ENCODE measurements around the gene DPP9. TPM values are rescaled to one million over a fixed set of nuclear protein-coding genes. Genes with fewer than 3 reads are reported as not detected.

Gene DPP9
- total and polyA plus RNA-seq, 2 of the 8 experiments (the other 6 are each of a cell fraction or from before 2014, with no cell fraction given) = 11.6 to 40.7 TPM

DNA sequence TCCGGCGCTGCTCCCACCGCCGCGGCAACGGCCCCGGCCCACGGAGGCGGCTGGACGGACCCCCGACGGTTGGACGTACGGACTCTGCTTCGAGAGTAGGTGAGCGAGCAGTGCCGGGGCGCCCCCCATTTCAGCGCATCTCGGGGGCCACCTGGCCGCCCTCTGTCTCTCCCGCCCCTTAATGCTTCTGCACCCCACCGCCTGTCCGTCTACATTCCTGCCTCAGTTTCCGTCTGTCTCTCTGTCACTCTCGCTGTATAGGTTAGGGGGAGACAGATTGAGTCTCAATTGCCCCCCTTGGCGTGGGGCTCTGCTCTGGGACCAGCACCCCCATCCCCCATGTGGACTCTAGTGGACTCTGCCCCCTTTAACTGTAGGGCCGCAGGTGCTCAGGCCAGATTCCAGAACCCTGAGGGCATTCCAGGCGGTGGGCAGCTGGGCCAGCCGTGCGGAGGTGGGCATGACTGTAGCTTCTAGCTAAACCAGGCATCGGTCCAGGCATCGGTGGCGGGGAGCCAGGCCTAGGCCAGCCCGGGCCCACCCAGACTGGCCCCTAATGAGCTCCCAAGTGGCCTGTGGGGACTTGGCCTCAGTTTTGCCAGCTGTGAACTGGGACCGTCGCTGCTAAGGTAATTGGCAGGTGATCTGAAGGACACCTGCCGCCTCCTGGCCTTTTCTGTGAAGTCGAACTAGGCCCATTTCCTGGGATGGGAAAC, 84.0 kb downstream of the DPP9 start:
- H4K5ac ChIP-seq (ENCODE audit: insufficient read length, low read depth, low read length) = no peak overlapping the region
- H2BK20ac ChIP-seq (ENCODE audit: low read length) = no peak overlapping the region
- no peaks in the 10 kb centered on the region for H3K36me3 ChIP-seq (ENCODE audit: control insufficient read depth in 2 of 4, insufficient read depth in 4 of 4, low read length in 3 of 4)
- H3K4me1 ChIP-seq (replicated peaks in 1 of 4; ENCODE audit: control insufficient read depth in 3 of 4, insufficient read depth in 4 of 4, low read length in 3 of 4) = peaks cover 0 to 10% (median 6%) of the 10 kb centered on the region in 4 experiments; a peak in 3 of 7 replicates
- H3K9ac ChIP-seq (replicated peaks in 1 of 4; ENCODE audit: extremely low read depth in 1 of 4, low read depth in 3 of 4, low read length in 3 of 4) = no peak overlapping the region
- DNase-seq (ENCODE audit: low read depth in 1 of 2, low spot score in 2 of 2) = no peak
- H2BK12ac ChIP-seq (ENCODE audit: low read depth, low read length) = 0 out of 2 replicates have a peak overlapping the region, but pooled peaks have one; percentile 23
- POLR2A ChIA-PET (ENCODE audit: partially characterized antibody) = interaction anchor here (0.8 to 1.8 kb wide), 4 partner anchors 9 to 73 kb away, joined by 3 to 6 read pairs (median 4); no protein-coding TSS in a partner anchor
- H3K23me2 ChIP-seq (ENCODE audit: low read depth, low read length) = peaks cover 11% of the 10 kb centered on the region; the same call in 1 of the 2 replicates
- no peaks in the 10 kb centered on the region for H3K79me2 ChIP-seq (ENCODE audit: control insufficient read depth in 1 of 2, insufficient read depth in 2 of 2, low read length in 2 of 2)
- no peak overlapping the region for H3K18ac ChIP-seq (ENCODE audit: extremely low read depth, low read length)
- peak overlapping the region; percentile 6 for H4K91ac ChIP-seq (replicated peaks; ENCODE audit: insufficient read length, low read length)
- FAIRE-seq = no peak
- H3K56ac ChIP-seq (replicated peaks; ENCODE audit: insufficient read length, low read depth, low read length) = no peak overlapping the region
- H2BK5ac ChIP-seq (ENCODE audit: low read depth, low read length) = no peak overlapping the region
- H2AK5ac ChIP-seq (ENCODE audit: low read depth, low read length) = no peak overlapping the region
- H3K4ac ChIP-seq (replicated peaks; ENCODE audit: insufficient read length, low read depth, low read length) = no peak overlapping the region
- H3K23ac ChIP-seq (ENCODE audit: insufficient read length) = no peak overlapping the region
- H3K14ac ChIP-seq (ENCODE audit: insufficient read length) = no peak overlapping the region
- H3K79me1 ChIP-seq (ENCODE audit: low read depth, low read length) = peaks cover 6% of the 10 kb centered on the region; the same call in 1 of the 2 replicates
- no peaks in the 10 kb centered on the region for H3K9me3 ChIP-seq (ENCODE audit: insufficient read depth in 2 of 2, low read depth in 1 of 2, low read length in 1 of 2)
- peak overlapping the region; percentile 68 to 75 for H3K4me2 ChIP-seq (ENCODE audit: insufficient read depth in 1 of 2, low read depth in 2 of 2, low read length in 2 of 2)
- H2AFZ ChIP-seq (ENCODE audit: low read length) = no peak overlapping the region; the same call in 1 of the 2 replicates
- no peak overlapping the region for H2BK120ac ChIP-seq (replicated peaks; ENCODE audit: low read depth, low read length)
- no peak overlapping the region for H2BK15ac ChIP-seq (ENCODE audit: low read length)
- CTCF ChIA-PET (ENCODE audit: partially characterized antibody) = interaction anchor here (0.9 to 1.7 kb wide), 8 partner anchors 9 to 104 kb away, joined by 3 to 5 read pairs (median 3); partner anchors contain the start of gene PLIN5
- WGBS, 2 experiments (ENCODE audit: extremely low coverage in 1 of 2, insufficient coverage in 1 of 2, insufficient read length in 1 of 2, insufficient replicate concordance in 2 of 2, low coverage in 1 of 2, low lambda C conversion rate in 2 of 2, missing lambda C conversion rate in 1 of 2) = 29% methylated on average over 37 of the region's 39 CpGs; no CpG with 5 or more reads in 1 of the 2 experiments
- H3K27ac ChIP-seq (ENCODE audit: low read depth, low read length) = no peak overlapping the region
- H4K20me1 ChIP-seq (replicated peaks in 1 of 2; ENCODE audit: control insufficient read depth in 1 of 2, insufficient read depth in 2 of 2, low read length in 2 of 2) = peaks cover 0 to 3% of the 10 kb centered on the region in 2 experiments
- peak overlapping the region; percentile 45 to 69 (median 58) for H3K4me3 ChIP-seq (ENCODE audit: extremely low read depth in 1 of 4, insufficient read depth in 2 of 4, low read depth in 3 of 4, low read length in 4 of 4)
- peaks cover 0 to 13% (median 10%) of the 10 kb centered on the region in 4 experiments; a peak in 5 of 7 replicates for H3K27me3 ChIP-seq (replicated peaks in 1 of 4; ENCODE audit: control insufficient read depth in 3 of 4, extremely low read depth in 1 of 4, insufficient read depth in 3 of 4, low read length in 3 of 4)
- H4K8ac ChIP-seq (ENCODE audit: extremely low read depth, insufficient read depth, low read length) = no peak overlapping the region
- TF ChIP-seq SUZ12 (IDR thresholded peaks at IDR 0.05; ENCODE audit: low read length) (no peak), MAFK (IDR thresholded peaks at IDR 0.05; ENCODE audit: low read depth, low read length) (no peak), RNF2 (IDR thresholded peaks at IDR 0.05; ENCODE audit: borderline replicate concordance, low read depth, low read length, missing control alignments, poor library complexity, severe bottlenecking) (no peak), TCF12 (IDR thresholded peaks at IDR 0.05; ENCODE audit: low read depth, low read length) (no peak), HDAC2 (IDR thresholded peaks at IDR 0.05; ENCODE audit: borderline replicate concordance in 1 of 2, low read depth in 2 of 2, low read length in 2 of 2) (peak in 1 of 2 experiments; percentile 72; a peak in 1 of 4 replicates), KDM1A (IDR thresholded peaks at IDR 0.05; ENCODE audit: borderline replicate concordance, low read length) (peak; percentile 97), GABPA (IDR thresholded peaks at IDR 0.05; ENCODE audit: borderline replicate concordance, insufficient read depth, low read length) (no peak), TEAD4 (IDR thresholded peaks at IDR 0.05; ENCODE audit: low read depth, low read length) (peak; percentile 69; the same call in 1 of the 2 replicates), KDM4A (IDR thresholded peaks at IDR 0.05; ENCODE audit: low read depth, low read length, severe bottlenecking) (peak; percentile 65), CHD1 (IDR thresholded peaks at IDR 0.05; ENCODE audit: low read depth, low read length) (no peak)
